HG03280 (cell line): Measurements from ENCODE around the gene MCCC1.
A peak's percentile ranks its signal among the peaks of the same experiment; 100 is the strongest.
"Not testable (repeated sequence)": the region's sequence is repeated elsewhere in the genome, so short reads cannot be mapped to it uniquely, and the experiment has no call there.

ENCODE experiments used
- ATAC-seq: cut with Tn5 transposase; IDR thresholded peaks from one replicate; pipeline ENCODE4 v1.9.1; 2021; ENCODE audit warnings: mild to moderate bottlenecking, moderate library complexity; ENCODE audit not compliant: unreplicated experiment

The MCCC1 gene

DNA sequence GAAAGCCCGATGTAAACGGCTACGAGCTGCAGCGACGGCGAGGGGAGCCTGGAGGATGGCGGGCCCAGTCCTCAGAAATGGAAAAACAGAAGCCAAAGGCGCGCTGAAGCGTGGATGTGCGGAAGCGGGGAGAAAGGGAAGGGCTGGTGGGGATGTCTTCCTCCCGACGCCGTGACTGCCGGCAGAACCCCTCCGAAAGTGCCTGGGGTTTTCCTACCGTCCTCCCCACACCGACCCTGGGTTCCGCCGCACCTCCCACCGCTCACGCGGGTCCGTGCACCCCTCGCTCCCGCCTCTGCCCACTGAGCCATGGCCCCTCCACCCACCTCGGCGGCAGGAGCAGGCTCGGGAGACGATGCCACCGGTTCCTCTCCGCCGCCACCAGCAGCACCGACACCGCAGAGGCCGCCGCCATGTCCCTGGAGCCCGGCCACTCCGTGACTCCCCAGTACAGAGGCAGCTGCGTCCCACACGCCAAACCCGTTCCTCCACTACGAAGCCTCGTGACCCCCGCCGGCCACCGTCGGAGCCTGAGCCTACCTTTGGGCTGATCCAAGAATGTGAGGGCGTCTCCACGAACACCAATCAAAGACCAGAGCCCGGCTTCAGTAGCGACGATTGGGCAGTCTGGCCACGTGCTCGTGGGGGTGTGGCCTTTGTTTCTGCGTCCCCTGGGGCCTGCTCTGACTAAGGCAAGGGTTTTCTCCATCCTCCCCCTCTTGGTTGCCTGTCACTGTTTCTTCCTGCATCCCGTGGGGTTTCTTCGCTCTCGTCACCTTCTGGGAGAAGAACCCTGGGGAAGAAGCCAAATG is at the start of gene MCCC1:
MCCC1 (minus strand) TSS at position 471 of the 812 bp plus-strand sequence; CDS start at position 415, 56 bp downstream.
- ATAC-seq: peak; percentile 100

DNA sequence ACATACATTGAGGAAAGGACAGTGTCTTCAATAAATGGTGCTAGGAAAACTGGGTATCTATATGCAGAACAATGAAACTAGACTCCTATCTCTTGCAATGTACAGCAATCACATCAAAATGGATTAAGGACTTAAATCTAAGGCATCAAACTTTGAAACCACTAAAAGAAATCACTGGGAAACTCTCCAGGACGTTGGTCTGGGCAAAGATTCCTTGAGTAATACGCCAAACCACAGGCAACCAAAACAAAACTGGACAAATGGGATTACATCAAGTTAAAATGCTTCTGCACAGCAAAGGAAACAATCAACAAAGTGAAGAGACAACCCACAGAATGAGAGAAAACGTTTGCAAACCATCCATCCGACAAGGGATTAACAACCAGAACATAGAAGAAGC is 48.8 kb upstream of the MCCC1 start:
- no peak for ATAC-seq

DNA sequence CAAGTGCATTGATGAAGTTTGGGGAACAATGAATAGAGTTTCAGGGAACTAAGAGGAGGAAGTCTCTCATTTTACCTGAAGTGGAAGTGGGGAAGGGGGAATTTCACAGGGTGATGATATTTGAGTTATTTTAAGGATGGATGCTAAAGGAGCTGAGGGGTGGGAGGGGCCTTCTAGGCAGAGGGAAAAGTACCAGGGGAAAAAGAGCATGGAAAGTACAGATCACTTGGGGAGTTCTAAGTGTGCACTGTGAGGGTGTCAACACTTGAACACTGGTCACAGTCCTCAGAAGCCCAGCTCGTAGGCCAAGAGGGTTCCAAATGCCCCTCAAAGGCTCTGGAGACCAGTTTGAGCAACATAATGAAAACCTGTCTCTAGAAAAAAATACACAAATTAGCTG is 45.1 kb upstream of the MCCC1 start:
- no peak for ATAC-seq

DNA sequence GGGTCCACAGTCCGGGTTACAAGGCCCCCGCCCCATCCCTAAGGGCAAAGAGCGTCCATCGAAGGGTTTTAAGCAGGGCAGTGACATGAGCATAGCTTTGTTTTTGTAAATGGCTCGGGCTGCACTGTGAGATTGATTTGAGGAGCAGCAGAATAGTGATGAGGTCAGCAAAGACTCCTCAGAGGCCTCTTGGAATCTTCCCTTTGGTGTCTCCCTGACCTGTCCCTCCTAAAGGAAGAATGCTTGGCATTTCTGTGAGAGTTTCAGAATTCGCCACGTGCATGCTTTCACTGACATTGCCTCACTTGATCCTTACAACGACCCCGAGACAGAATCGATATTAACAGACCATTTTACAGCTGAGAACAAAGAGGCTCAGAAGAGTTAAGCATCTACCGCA is 42.9 kb upstream of the MCCC1 start:
- ATAC-seq: no peak

DNA sequence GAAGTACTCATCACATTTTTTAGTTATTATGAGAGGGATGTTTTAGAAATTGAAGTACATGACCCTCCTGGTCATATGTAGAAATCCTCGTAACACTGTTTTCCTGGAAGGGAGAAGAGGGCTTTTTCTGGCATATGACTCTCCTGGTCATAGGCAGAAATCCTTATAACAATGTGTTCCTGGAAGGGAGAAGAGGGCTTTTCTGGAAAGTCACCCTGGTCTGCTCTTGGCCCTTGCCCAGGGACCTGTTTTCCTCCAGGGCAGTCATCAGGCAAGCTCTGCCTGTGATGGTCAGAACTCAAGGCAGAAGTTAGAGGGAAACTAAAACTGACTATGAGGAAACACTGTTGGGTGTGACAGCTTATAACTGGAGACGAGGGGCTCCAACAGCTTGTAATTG is 35.5 kb upstream of the MCCC1 start:
- ATAC-seq: no peak

DNA sequence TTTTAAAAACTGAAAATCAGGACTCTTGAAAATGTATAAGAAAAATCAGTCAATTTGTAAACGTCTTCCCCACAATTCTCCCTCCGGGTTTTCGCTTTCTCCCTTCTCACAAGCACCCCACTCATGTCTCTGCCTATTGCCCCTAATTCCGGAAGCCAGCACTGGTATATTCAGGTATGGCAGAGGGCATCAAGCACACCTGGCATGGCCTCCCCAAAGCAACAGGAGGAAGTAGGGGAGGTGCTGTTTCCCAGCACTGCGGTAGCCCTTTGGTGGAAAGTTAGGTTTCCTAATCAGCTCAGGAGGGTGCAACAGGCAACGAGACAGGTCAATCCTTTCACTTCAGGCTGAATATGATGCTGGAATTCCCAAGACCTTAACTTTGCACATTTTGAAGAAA is 33.1 kb upstream of the MCCC1 start:
- ATAC-seq: no peak

DNA sequence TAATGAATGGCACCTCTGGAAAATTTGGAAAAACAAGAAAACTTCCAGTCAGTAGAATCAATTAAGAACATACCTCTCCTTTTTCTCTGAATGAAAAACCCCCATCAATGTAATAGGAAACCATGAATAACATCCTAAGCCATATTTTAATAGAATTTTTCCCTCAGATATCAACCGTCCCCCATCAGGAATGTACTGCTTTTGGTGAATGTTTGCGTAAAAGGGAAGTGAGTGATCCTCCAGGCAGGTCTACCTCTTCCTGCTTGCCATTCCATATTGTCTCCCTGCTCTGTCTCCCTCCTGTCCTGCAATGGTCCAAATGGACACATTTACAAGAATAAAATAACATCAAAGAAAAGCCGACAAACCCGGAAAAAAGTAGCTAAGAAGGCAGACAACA is 32.4 kb upstream of the MCCC1 start:
- no peak for ATAC-seq

DNA sequence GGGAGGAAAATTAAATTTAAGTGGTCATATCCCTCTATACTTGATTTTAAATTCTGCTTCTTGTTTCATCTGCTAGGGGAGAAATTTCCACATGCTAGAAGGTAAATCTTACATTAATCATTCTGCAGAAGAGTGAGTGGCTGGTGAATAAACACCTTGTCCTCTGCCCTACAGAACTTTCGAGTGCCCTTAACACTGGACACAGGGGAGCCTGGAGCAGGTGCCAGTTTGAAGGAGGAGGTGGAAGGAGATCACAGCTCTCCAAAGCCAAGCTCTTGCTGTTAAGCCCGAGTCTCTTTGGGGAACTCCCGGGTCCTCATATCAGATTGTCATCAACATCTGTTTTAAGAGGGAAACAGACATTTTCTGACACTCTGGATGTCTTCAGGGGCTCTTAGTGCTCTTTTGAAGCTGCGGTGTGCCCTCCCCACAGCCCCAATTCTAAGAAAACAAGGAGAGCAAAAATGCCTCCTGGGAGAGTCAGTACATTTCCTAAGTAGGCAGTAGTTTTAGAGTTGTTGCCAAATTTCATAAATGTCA is 32.0 kb upstream of the MCCC1 start:
- no peak for ATAC-seq

DNA sequence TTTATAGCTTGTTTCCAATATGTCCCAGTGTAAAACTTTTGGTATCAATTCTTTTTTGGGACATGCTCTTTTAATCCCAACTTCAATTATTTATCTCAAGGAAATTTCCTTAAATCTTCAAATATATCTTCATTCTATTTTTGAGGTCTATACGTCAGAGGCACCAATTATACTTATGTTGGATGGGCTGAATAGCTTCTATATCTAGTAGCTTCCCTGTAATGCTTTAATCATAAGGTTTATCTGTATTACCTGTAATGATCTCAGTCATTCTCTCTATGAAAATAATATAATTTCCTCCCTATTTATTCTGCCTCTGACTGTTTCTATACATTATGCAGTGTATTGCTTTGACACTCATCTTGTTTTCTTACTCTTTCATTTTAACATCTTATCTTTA is 29.9 kb upstream of the MCCC1 start:
- ATAC-seq: no peak

DNA sequence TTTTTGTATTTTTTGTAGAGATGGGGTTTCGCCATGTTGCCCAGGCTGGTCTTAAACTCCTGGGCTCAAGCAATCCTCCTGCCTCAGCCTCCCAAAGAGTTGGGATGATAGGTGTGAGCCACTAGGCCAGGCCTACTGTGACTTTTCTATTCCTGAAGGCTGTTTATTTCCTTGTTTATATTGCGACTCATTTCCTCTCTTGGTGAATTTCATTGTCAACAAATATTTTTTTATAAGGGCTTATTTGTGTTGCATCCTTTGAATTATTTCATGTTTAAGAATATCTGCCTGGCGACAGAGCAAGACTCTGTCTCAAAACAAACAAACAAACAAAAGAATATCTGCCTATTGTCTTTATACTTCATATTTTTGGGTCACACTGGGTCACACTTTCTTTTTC is 29.4 kb upstream of the MCCC1 start:
- no peak for ATAC-seq

DNA sequence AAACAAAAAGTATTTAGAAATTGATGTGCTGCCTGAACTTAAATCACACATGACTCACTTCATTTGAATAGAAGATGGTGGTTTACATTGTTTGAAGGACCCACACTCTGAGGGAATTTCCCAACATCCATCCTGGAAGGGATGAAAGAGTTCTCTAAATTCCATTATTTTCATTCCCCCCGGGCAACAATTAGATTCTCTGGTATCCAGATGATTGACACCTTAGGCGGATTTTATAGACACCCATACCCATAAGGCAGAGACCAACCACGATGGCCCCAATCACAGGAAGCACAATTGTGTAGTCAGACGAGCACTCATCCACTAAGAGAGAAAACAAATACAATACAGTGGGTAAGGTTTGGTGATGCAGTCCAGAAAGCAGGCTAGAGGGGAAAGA is 24.6 kb upstream of the MCCC1 start:
- ATAC-seq: no peak

DNA sequence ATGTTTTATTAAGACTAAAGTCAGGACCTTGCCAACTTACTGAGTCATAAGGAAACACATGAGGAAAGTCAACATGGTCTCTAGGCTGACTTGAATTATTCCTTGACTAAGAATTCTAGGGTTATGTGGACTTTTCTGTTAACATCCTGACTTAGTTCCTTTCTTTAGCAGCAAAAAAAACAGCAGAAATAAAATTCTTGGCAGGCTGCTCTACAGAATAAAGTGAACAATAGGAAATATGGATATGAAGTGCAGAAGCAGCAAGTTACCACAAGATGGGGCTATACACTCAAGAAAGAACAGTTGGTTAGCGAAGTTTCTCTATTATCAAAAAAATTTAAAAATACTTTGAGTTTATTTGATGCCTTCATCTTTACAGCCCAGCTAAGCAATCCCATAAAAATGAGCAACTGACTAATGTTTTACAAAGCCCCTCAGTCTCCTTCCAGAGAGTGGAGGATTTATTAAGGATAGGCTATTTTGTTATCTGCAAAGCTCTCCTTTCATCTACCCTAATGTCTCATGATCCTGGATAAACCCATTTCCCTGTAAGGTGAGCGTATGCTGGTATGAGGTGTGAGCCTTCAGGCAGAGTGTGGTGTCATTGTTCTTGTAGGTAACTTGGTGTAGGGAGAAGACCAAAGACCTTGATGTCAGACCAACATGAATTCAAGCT is 23.1 kb upstream of the MCCC1 start:
- no peak for ATAC-seq

DNA sequence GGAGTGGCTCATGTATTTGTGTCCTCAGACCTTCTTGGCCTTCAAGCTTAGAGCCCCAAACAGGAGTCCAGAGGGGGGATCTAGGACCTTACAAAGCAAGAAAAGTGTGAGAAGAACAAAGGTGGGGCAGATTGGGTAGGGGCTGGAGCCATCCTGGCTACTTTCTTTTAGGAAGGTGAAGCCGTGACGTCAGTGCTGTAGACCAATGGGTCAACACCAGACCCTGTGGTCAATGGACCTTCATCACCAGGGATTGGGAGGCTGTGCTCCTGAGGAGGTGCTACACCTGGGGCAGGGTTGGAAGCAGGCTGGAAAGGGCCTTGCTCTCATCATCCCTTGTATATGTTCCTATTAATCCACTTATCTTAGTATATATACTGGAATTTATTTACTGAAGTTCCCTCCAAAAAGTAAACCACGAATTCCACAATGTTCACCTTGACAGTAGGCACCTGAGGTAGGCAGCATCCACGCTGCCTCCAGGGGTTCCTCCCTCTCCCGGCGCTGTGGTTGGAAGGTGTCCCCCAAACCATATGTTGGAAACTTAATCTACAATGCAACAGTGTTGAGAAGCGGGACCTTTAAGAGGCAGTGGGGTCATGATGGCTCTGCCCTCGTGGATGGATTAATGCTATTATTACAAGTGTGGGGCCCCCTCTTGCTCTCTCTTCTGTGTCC is 21.4 kb upstream of the MCCC1 start:
- no peak for ATAC-seq

DNA sequence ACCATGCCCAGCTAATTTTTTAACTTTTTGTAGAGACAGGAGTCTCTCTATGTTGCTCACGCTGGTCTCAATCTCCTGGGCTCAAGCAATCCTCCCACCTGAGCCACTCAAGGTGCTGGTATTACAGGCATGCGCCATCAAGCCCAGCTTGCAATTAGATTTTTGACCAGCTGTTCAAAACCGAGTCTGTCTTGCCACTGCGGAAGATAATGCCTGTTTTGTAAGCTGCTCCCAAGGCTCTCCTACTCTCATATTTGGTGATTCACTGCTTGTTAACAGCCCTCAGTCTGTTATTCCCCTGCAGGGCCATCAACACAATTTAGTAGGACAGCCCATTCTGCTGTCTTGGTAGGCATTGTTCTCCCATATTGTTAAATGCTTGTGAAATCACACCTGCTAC is 17.8 kb upstream of the MCCC1 start:
- no peak for ATAC-seq

DNA sequence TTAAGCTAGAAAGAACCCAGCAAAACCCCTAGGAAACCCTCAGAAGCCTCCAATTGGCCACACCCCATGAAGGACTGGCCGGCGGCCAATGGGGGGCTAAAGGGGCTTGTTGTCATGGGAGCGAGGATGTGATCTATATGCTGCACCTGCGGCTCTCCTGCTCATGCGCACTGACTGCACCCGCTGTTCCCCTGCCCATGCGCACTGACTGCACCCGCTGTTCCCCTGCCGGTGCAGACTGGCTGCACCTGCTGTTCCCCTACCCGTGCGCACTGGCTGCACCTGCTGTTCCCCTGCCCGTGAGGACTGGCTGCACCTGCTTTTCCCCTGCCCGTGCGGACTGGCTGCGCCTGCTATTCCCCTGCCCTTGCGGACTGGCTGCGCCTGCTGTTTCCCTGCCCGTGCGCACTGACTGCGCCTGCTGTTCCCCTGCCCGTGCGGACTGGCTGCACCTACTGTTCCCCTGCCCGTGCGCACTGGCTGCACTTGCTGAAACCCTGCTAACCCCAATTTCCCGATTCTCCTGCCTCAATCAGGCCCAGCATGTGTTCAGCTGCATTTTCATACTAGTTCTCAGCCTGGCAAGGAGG is 16.8 kb upstream of the MCCC1 start:
- peak; percentile 84 for ATAC-seq

DNA sequence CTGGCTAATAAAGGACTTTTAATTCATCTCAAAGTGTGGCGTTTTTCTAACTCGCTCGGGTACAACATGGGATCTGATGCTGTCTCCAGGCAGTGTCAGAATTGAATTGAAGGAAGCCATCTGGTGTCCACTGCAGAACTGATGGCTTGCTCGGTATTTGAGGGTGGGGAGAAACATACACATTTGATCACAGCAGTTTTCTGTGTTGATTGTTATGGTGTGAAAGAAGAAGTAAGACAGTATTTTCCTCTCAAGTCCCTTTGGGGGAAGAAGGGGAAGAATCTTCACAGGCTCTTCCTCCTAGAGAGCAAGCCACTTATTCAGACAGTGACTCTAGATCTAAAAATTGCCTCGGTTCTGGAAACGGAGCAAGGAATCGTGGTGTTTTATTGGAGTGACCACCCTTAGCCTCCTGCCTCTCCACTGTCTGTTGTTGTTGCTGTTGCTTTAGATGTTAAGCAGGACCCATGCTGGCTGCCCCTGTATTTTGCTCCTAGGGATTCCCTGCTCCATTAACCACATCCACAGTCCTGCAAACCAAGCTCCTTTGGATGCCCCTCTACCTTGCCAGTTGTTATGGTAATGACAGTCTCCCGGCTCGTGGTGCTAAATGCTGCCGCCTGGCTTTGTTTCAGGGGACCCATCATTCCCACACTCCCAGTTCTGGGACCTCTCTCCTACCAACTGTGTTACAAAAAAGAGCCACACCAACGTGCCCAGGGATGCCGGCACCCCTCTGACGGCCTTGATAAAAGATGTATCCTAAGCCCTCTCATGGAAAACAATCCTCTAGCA is 15.3 kb upstream of the MCCC1 start:
- no peak for ATAC-seq

DNA sequence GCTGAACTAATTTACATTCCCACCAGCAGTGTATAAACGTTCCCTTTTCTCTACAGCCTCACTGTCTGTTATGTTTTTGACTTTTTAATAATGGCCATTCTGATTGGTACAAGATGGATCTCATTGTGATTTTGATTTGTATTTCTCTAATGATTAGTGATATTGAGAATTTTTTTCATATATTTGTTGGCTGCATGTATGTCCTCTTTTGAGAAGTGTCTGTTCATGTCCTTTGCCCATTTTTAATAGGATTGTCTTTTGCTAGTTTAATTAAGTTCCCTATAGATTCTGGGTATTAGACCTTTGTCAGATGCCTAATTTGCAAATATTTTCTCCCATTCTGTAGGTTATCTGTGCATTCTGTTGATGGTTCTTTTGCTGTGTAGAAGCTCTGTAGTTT is 10.6 kb upstream of the MCCC1 start:
- ATAC-seq: not testable (repeated sequence)

DNA sequence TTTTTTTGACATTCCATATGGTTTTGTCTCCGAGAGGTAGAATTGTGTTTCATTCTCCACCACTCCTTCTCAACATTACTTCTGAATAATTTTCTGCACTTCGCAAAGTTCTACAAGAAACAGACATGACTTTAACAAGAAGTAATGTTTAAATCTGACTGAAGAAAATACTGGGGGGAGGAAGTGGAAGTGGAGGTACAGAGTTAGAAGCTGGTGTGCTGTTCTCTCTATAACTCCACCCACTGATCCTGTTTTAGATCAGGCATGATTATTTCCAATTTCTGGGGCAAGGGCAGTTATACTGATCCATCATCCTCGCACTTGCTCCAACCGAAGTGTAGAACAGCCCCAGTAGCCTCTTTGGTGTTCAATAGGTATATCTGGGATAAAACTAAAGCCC is 9.2 kb upstream of the MCCC1 start:
- no peak for ATAC-seq

DNA sequence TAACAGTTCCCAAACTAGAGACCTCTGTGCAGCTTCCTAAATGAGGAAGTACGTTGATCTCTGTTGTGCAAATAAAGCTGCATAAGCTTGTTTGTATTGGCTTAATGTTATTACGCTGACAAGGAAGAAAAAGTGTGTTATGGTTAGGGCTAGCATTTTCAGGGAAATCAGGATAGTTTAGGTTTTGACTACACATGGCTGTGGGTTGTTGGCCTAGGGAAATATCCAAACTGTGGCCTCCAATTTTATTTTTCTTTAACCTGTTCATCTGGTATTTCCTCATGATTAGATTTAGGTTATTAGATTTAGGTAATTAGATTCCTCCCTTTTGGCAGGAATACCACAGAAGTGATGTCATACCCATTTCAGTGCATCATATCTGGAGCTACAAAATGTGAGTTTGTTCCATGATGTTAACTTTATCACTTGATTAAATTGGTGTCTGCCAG is 8.7 kb upstream of the MCCC1 start:
- ATAC-seq: no peak

DNA sequence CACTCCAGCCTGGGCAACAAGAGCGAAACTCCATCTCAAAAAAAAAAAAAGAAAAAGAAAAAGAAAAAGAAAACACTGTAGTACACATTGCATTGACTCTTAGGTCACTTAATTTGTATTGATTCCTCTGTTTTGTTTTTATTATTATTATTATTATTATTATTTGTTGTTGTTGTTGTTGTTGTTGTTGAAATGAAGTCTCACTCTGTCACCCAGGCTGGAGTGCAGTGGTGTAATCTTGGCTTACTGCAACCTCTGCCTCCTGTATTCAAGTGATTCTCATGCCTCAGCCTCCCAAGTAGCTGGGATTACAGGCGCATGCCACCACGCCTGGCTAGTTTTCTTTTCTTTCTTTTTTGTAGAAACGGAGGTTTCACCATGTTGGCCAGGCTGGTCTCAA is 8.1 kb upstream of the MCCC1 start:
- ATAC-seq: not testable (repeated sequence)
